ENCODE results near the gene PLAC8. TPM values are rescaled to one million over a fixed set of nuclear protein-coding genes. Genes with fewer than 3 reads are reported as not detected.

The PLAC8 gene
- total and polyA plus RNA-seq, 2 donors (not counting 1 experiment from before 2014, with no cell fraction given), result 125 to 499 TPM

- Histone ChIP-seq H3K9me3 (ENCODE audit: control extremely low read depth in 1 of 3, control insufficient read depth in 2 of 3, insufficient read depth in 1 of 3, low read length in 2 of 3) (peaks cover 0 to 4% (median 0%) of the 10 kb centered on the region in 3 donors), H3K4me1 (ENCODE audit: control insufficient read depth in 2 of 2, insufficient read depth in 2 of 2, low read length in 2 of 2) (peaks cover 37 to 38% of the 10 kb centered on the region in 2 donors), H3K27me3 (replicated peaks in 1 of 4; ENCODE audit: control extremely low read depth in 1 of 4, control insufficient read depth in 3 of 4, insufficient read depth in 4 of 4, low read length in 3 of 4) (no peaks in the 10 kb centered on the region), H3K4me3 (ENCODE audit: control extremely low read depth in 1 of 5, extremely low read depth in 1 of 5, insufficient read depth in 1 of 5, low read depth in 2 of 5, low read length in 4 of 5) (no peak overlapping the region), H3K27ac (ENCODE audit: low read length in 2 of 2) (no peak overlapping the region), H3K4me2 (replicated peaks; ENCODE audit: low read depth, low read length, poor library complexity, severe bottlenecking) (no peak overlapping the region), H4K20me1 (ENCODE audit: control insufficient read depth, insufficient read depth, low read length, poor library complexity, severe bottlenecking) (no peaks in the 10 kb centered on the region), H3K36me3 (replicated peaks in 1 of 2; ENCODE audit: control extremely low read depth in 1 of 2, control insufficient read depth in 1 of 2, extremely low read depth in 1 of 2, insufficient read depth in 2 of 2, low read length in 1 of 2) (no peaks in the 10 kb centered on the region), H3K9ac (ENCODE audit: low read length) (no peak overlapping the region), H3K79me2 (ENCODE audit: control insufficient read depth, insufficient read depth, low read length) (no peaks in the 10 kb centered on the region), H2AFZ (ENCODE audit: insufficient read depth, low read depth, low read length, poor library complexity, severe bottlenecking) (no peak overlapping the region)
- POLR2A ChIA-PET, result no interaction called here
- TF ChIP-seq EZH2 (IDR thresholded peaks at IDR 0.05; ENCODE audit: borderline replicate concordance, insufficient read depth, low read depth, low read length, poor library complexity, severe bottlenecking) (no peak), CTCF (IDR thresholded peaks at IDR 0.05) (no peak)
- H3K4me3 Mint-ChIP-seq, result no peak overlapping the region
- H3K4me1 Mint-ChIP-seq, result peaks cover 44% of the 10 kb centered on the region
- DNase-seq (no peak), ATAC-seq (ENCODE audit: low read depth) (no peak)
- 86% methylated on average over 1 of the region's 11 CpGs for WGBS (ENCODE audit: insufficient coverage)
- peak overlapping the region; percentile 47 for H3K27ac Mint-ChIP-seq
- peaks cover 3% of the 10 kb centered on the region for H3K9me3 Mint-ChIP-seq (ENCODE audit: insufficient read depth)
- CTCF ChIA-PET, result interaction anchor here (1.0 to 1.2 kb wide), 2 partner anchors 103 to 106 kb away, joined by 4 read pairs; no protein-coding TSS in a partner anchor
- no peaks in the 10 kb centered on the region for H3K27me3 Mint-ChIP-seq
- intact Hi-C loops (cut with micrococcal nuclease), result loop anchor here (5.0 kb wide), 1 partner anchor 68 kb away; no protein-coding TSS in a partner anchor
Measured at GRCh38 chr4:83149865-83150652, 35.5 kb upstream of the PLAC8 start.

GRCh38 chr4:83146841-83147240 lies 32.3 kb upstream of the PLAC8 start:
- Histone ChIP-seq H3K27me3 (replicated peaks in 1 of 4; ENCODE audit: control extremely low read depth in 1 of 4, control insufficient read depth in 3 of 4, insufficient read depth in 4 of 4, low read length in 3 of 4) (no peaks in the 10 kb centered on the region), H3K4me3 (ENCODE audit: control extremely low read depth in 1 of 5, extremely low read depth in 1 of 5, insufficient read depth in 1 of 5, low read depth in 2 of 5, low read length in 4 of 5) (no peak overlapping the region), H3K27ac (ENCODE audit: low read length in 2 of 2) (no peak overlapping the region), H3K4me1 (ENCODE audit: control insufficient read depth in 2 of 2, insufficient read depth in 2 of 2, low read length in 2 of 2) (peaks cover 41 to 42% of the 10 kb centered on the region in 2 donors), H3K79me2 (ENCODE audit: control insufficient read depth, insufficient read depth, low read length) (peaks cover 4% of the 10 kb centered on the region), H2AFZ (ENCODE audit: insufficient read depth, low read depth, low read length, poor library complexity, severe bottlenecking) (no peak overlapping the region), H3K9ac (ENCODE audit: low read length) (no peak overlapping the region), H3K36me3 (replicated peaks in 1 of 2; ENCODE audit: control extremely low read depth in 1 of 2, control insufficient read depth in 1 of 2, extremely low read depth in 1 of 2, insufficient read depth in 2 of 2, low read length in 1 of 2) (no peaks in the 10 kb centered on the region), H4K20me1 (ENCODE audit: control insufficient read depth, insufficient read depth, low read length, poor library complexity, severe bottlenecking) (no peaks in the 10 kb centered on the region), H3K4me2 (replicated peaks; ENCODE audit: low read depth, low read length, poor library complexity, severe bottlenecking) (no peak overlapping the region), H3K9me3 (ENCODE audit: control extremely low read depth in 1 of 3, control insufficient read depth in 2 of 3, insufficient read depth in 1 of 3, low read length in 2 of 3) (peaks cover 0 to 12% (median 6%) of the 10 kb centered on the region in 3 donors)
- 100% methylated on average over 1 of the region's 2 CpGs for WGBS (ENCODE audit: insufficient coverage)
- Mint-ChIP-seq H3K4me1 (peaks cover 54% of the 10 kb centered on the region), H3K27ac (no peak overlapping the region), H3K9me3 (ENCODE audit: insufficient read depth) (peaks cover 3% of the 10 kb centered on the region), H3K4me3 (no peak overlapping the region), H3K27me3 (no peaks in the 10 kb centered on the region)
- ATAC-seq (ENCODE audit: low read depth) (no peak), DNase-seq (no peak)
- no peak for TF ChIP-seq CTCF (IDR thresholded peaks at IDR 0.05)
- no peak for TF ChIP-seq EZH2 (IDR thresholded peaks at IDR 0.05; ENCODE audit: borderline replicate concordance, insufficient read depth, low read depth, low read length, poor library complexity, severe bottlenecking)
- intact Hi-C loops (cut with micrococcal nuclease), result loop anchor here (5.0 kb wide), 1 partner anchor 65 kb away; no protein-coding TSS in a partner anchor
- ChIA-PET POLR2A (no interaction called here), CTCF (interaction anchor here (0.7 to 5.9 kb wide), 6 partner anchors 29 to 113 kb away, joined by 3 to 35 read pairs (median 14); no protein-coding TSS in a partner anchor)
